Fibroblast of skin of left biceps (primary cell): ENCODE results near the gene NPIPA8.
"Not testable (repeated sequence)": the region's sequence is repeated elsewhere in the genome, so short reads cannot be mapped to it uniquely, and the experiment has no call there.

Experiments
- DNase-seq, 2 experiments: peaks; one replicate each; pipeline ENCODE4 v3.0.0-alpha.2; 2013; ENCODE audit warnings: low read depth in 2 of 2

Gene NPIPA8

GRCh38 chr16:18336636-18337035 is at the start of gene NPIPA8:
TSS of gene NPIPA8 (minus strand) at chr16:18336736. CDS start at chr16:18332662, 4,074 bp downstream.
- not testable (repeated sequence) for DNase-seq

- not testable (repeated sequence) for DNase-seq
Observed at GRCh38 chr16:18385285-18385684, 48.7 kb upstream of the NPIPA8 start.

- not testable (repeated sequence) for DNase-seq
Observed at GRCh38 chr16:18384869-18385268, 48.3 kb upstream of the NPIPA8 start.

- not testable (repeated sequence) for DNase-seq
Observed at GRCh38 chr16:18384098-18384636, 47.6 kb upstream of the NPIPA8 start.

GRCh38 chr16:18382696-18383095 is 46.2 kb upstream of the NPIPA8 start:
- DNase-seq: not testable (repeated sequence)

GRCh38 chr16:18347742-18348141 is 11.2 kb upstream of the NPIPA8 start:
- DNase-seq: not testable (repeated sequence)

- DNase-seq: not testable (repeated sequence)
Observed at GRCh38 chr16:18346993-18347392, 10.5 kb upstream of the NPIPA8 start.

GRCh38 chr16:18344634-18345033 is 8.1 kb upstream of the NPIPA8 start:
- not testable (repeated sequence) for DNase-seq

- not testable (repeated sequence) for DNase-seq
Observed at GRCh38 chr16:18341986-18342385, 5.5 kb upstream of the NPIPA8 start.

- DNase-seq: not testable (repeated sequence)
Observed at GRCh38 chr16:18341417-18341960, 5.0 kb upstream of the NPIPA8 start.

- DNase-seq: not testable (repeated sequence)
Observed at GRCh38 chr16:18339210-18339609, 2.7 kb upstream of the NPIPA8 start.

GRCh38 chr16:18311811-18312210 is 24.7 kb downstream of the NPIPA8 start:
- DNase-seq: not testable (repeated sequence)

- not testable (repeated sequence) for DNase-seq
Observed at GRCh38 chr16:18309159-18309558, 27.4 kb downstream of the NPIPA8 start.

GRCh38 chr16:18307241-18307640 is 29.3 kb downstream of the NPIPA8 start:
- DNase-seq: not testable (repeated sequence)

GRCh38 chr16:18306066-18306465 is 30.5 kb downstream of the NPIPA8 start:
- not testable (repeated sequence) for DNase-seq

- not testable (repeated sequence) for DNase-seq
Observed at GRCh38 chr16:18303059-18303706, 33.4 kb downstream of the NPIPA8 start.

- DNase-seq: not testable (repeated sequence)
Observed at GRCh38 chr16:18297714-18298113, 38.8 kb downstream of the NPIPA8 start.

GRCh38 chr16:18296931-18297330 is 39.6 kb downstream of the NPIPA8 start:
- not testable (repeated sequence) for DNase-seq

- DNase-seq: not testable (repeated sequence)
Observed at GRCh38 chr16:18294371-18294770, 42.2 kb downstream of the NPIPA8 start.

GRCh38 chr16:18293337-18293956 is 43.1 kb downstream of the NPIPA8 start:
- not testable (repeated sequence) for DNase-seq

GRCh38 chr16:18290959-18291358 is 45.6 kb downstream of the NPIPA8 start:
- DNase-seq: not testable (repeated sequence)

GRCh38 chr16:18286342-18286741 is 50.2 kb downstream of the NPIPA8 start:
- not testable (repeated sequence) for DNase-seq
